Vagina (tissue), 2 donors: ENCODE measurements around the gene SLC39A11. TPM values are rescaled to one million over a fixed set of nuclear protein-coding genes. Genes with fewer than 3 reads are reported as not detected.

ENCODE experiments used
- DNase-seq, 2 donors: peaks; one replicate each; pipeline ENCODE4 v3.0.0-alpha.2; 2017; ENCODE audit errors: extremely low spot score in 2 of 2
- H3K27ac ChIP-seq: fragments of 200-600 bp; sonication (generic); one replicate; pipeline ENCODE4 v1.5.1; 2019
- H3K27me3 ChIP-seq: fragments of 200-600 bp; sonication (generic); one replicate; pipeline ENCODE4 v1.5.1; 2019
- H3K36me3 ChIP-seq, 2 donors: fragments of 200-600 bp; sonication (generic); one replicate each; pipeline ENCODE4 v1.5.1; 2017 to 2019
- H3K4me1 ChIP-seq: fragments of 200-600 bp; sonication (generic); one replicate; pipeline ENCODE4 v1.5.1; 2019
- H3K4me3 ChIP-seq, 2 donors: fragments of 200-600 bp; sonication (generic); 1 replicate in 1 of 2; 2 replicates in 1 of 2; pipeline ENCODE4 v1.5.1; 2016 to 2019
- H3K9me3 ChIP-seq: fragments of 200-600 bp; sonication (generic); one replicate; pipeline ENCODE4 v1.5.1; 2019
- CTCF ChIP-seq, 3 experiments: fragments of 450-650 bp in 2 of 3; fragments of 200-600 bp in 1 of 3; sonication (generic) in 1 of 3; IDR thresholded peaks; one replicate each; pipeline ENCODE4 v1.5.1; 2017 to 2019; ENCODE audit warnings: antibody characterized with exemption in 3 of 3, mild to moderate bottlenecking in 2 of 3, moderate library complexity in 2 of 3
- POLR2A ChIP-seq, 2 donors: fragments of 450-650 bp; IDR thresholded peaks; one replicate each; pipeline ENCODE4 v1.6.1; 2017; ENCODE audit warnings: antibody characterized with exemption in 2 of 2, mild to moderate bottlenecking in 2 of 2, moderate library complexity in 2 of 2
- POLR2AphosphoS5 ChIP-seq, 2 donors: sonication (generic); formaldehyde crosslinking; IDR thresholded peaks; one replicate each; pipeline ENCODE4 v1.9.0; 2017; ENCODE audit warnings: antibody characterized with exemption in 2 of 2, mild to moderate bottlenecking in 2 of 2, low read depth in 1 of 2; ENCODE audit not compliant: insufficient read depth in 1 of 2
- intact Hi-C: fragments of 100-400 bp; cut with DNase I; formaldehyde crosslinking; loops from one replicate; pipeline ENCODE4 v1.15.1; 2023
- total RNA-seq: library from RNA; depleted of rRNA; stranded (reverse); fragments of >200 nt; gene quantifications from one replicate; pipeline ENCODE4 v1.2.3, GENCODE V29; 2016

Gene SLC39A11
- total RNA-seq, 1 donor from 2014 or later: 22.6 TPM

DNA sequence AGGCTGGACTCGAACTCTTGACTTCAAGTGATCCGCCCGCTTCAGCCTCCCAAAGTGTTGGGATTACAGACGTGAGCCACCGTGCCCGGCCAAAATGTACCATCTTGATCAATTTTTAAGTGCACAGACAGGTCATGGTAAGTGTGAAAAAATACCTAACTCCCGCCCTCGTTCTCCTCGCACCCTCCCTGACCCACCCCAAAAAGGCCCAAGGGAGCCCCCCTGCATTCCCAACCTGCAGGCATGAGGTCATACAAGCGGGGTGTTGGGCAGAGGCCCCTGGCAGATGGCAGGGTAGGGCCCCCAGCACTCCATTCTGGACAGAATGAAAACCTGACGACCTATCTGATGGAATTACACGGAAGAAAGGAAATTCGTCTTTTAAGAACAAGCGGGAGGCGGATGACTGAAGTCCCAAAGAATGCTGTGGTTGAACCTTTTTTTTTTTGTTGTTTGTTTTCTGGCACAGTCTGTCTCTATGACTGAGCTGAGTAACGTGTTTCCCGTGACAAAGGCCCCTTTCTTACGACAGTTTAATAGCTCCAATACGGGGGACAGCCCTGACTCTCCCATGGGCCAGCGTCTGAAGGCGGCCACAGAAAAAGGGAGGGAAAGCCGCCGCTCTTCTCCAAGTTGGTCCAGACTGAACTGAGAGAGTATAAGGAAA is 376.4 kb downstream of the SLC39A11 start:
- Histone ChIP-seq H3K4me3 (no peak overlapping the region), H3K27ac (peak overlapping the region; percentile 30), H3K4me1 (peaks cover 11% of the 10 kb centered on the region), H3K36me3 (no peaks in the 10 kb centered on the region), H3K27me3 (no peaks in the 10 kb centered on the region), H3K9me3 (no peaks in the 10 kb centered on the region)
- intact Hi-C loops: no loop called here
- no peak for DNase-seq
- TF ChIP-seq POLR2A (IDR thresholded peaks at IDR 0.05) (no peak), POLR2AphosphoS5 (IDR thresholded peaks at IDR 0.05; ENCODE audit: insufficient read depth in 1 of 2, low read depth in 1 of 2) (peak in 1 of 2 donors; percentile 58)

- DNase-seq: no peak
- intact Hi-C loops: no loop called here
- no peak overlapping the region for H3K4me3 ChIP-seq
- peaks cover 11% of the 10 kb centered on the region for H3K4me1 ChIP-seq
- no peak for TF ChIP-seq CTCF (IDR thresholded peaks at IDR 0.05)
- TF ChIP-seq POLR2A (IDR thresholded peaks at IDR 0.05): no peak
- no peaks in the 10 kb centered on the region for H3K36me3 ChIP-seq
- H3K27ac ChIP-seq: no peak overlapping the region
- no peaks in the 10 kb centered on the region for H3K9me3 ChIP-seq
- no peaks in the 10 kb centered on the region for H3K27me3 ChIP-seq
Observed at GRCh38 chr17:72714357-72714966, 378.0 kb downstream of the SLC39A11 start.

DNA sequence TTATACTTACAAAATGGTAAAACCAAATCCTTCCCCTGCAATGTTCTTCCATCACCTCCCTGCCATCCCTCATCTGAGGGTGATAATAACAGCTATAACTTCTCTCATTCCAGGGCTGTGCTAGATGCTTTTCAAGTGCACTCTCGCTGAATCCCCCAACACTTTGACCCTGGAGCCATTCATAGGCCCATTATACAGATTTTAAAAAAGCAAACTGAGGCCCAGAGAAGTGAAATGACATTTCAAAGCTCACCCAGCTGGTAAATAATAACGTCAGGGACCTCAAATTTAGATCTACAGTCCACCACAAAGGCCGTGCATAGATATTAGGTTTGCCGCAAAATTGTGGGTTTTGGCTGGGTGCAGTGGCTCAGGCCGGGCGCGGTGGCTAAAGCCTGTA is 378.8 kb downstream of the SLC39A11 start:
- no peak for TF ChIP-seq POLR2A (IDR thresholded peaks at IDR 0.05)
- TF ChIP-seq POLR2AphosphoS5 (IDR thresholded peaks at IDR 0.05; ENCODE audit: insufficient read depth in 1 of 2, low read depth in 1 of 2): no peak
- TF ChIP-seq CTCF (IDR thresholded peaks at IDR 0.05): no peak
- H3K4me3 ChIP-seq: no peak overlapping the region
- H3K36me3 ChIP-seq: no peaks in the 10 kb centered on the region
- H3K27ac ChIP-seq: no peak overlapping the region
- intact Hi-C loops: no loop called here
- no peak for DNase-seq
- no peaks in the 10 kb centered on the region for H3K27me3 ChIP-seq
- peaks cover 11% of the 10 kb centered on the region for H3K4me1 ChIP-seq
- no peaks in the 10 kb centered on the region for H3K9me3 ChIP-seq

- TF ChIP-seq POLR2A (IDR thresholded peaks at IDR 0.05) (no peak), POLR2AphosphoS5 (IDR thresholded peaks at IDR 0.05; ENCODE audit: insufficient read depth in 1 of 2, low read depth in 1 of 2) (no peak), CTCF (IDR thresholded peaks at IDR 0.05) (no peak)
- H3K36me3 ChIP-seq: no peaks in the 10 kb centered on the region
- H3K27me3 ChIP-seq: no peaks in the 10 kb centered on the region
- H3K9me3 ChIP-seq: no peaks in the 10 kb centered on the region
- no peak overlapping the region for H3K27ac ChIP-seq
- no peak for DNase-seq
- intact Hi-C loops: no loop called here
- no peak overlapping the region for H3K4me3 ChIP-seq
- peaks cover 11% of the 10 kb centered on the region for H3K4me1 ChIP-seq
Observed at GRCh38 chr17:72711521-72712310, 380.8 kb downstream of the SLC39A11 start.

GRCh38 chr17:72710834-72711233 is 381.7 kb downstream of the SLC39A11 start:
- Histone ChIP-seq H3K27ac (no peak overlapping the region), H3K9me3 (no peaks in the 10 kb centered on the region), H3K27me3 (no peaks in the 10 kb centered on the region), H3K36me3 (no peaks in the 10 kb centered on the region), H3K4me1 (peaks cover 2% of the 10 kb centered on the region), H3K4me3 (no peak overlapping the region)
- no peak for DNase-seq
- intact Hi-C loops: no loop called here
- TF ChIP-seq POLR2A (IDR thresholded peaks at IDR 0.05): no peak
- no peak for TF ChIP-seq POLR2AphosphoS5 (IDR thresholded peaks at IDR 0.05; ENCODE audit: insufficient read depth in 1 of 2, low read depth in 1 of 2)
- no peak for TF ChIP-seq CTCF (IDR thresholded peaks at IDR 0.05)
